Suprapubic skin (tissue), 4 donors: ENCODE data around the gene OR52E5.

ENCODE experiments used
- EP300 ChIP-seq: sonication (generic); formaldehyde crosslinking; IDR thresholded peaks from one replicate; pipeline ENCODE4 v1.6.1; 2017; ENCODE audit warnings: antibody characterized with exemption
- POLR2A ChIP-seq, 2 donors: fragments of 450-650 bp; IDR thresholded peaks; one replicate each; pipeline ENCODE4 v1.6.1; 2017; ENCODE audit warnings: antibody characterized with exemption in 2 of 2, mild to moderate bottlenecking in 2 of 2, moderate library complexity in 2 of 2
- POLR2AphosphoS5 ChIP-seq, 3 donors: sonication (generic); formaldehyde crosslinking; IDR thresholded peaks; one replicate each; pipeline ENCODE4 v1.6.1; 2017; ENCODE audit warnings: antibody characterized with exemption in 3 of 3

- TF ChIP-seq POLR2A (IDR thresholded peaks at IDR 0.05) = no peak
- TF ChIP-seq POLR2AphosphoS5 (IDR thresholded peaks at IDR 0.05) = no peak
- TF ChIP-seq EP300 = no peak
These were observed 47.7 kb downstream of the OR52E5 start for GRCh38 chr11:5940748-5941147.
